T-helper 2 cell treated with Interferon-gamma antibody and Interleukin-4, amounts not matched to agents 100 ng/mL and 5 ng/mL, for 36 hours (primary cell): Measurements from ENCODE around the gene ERBB2. TPM values are rescaled to one million over a fixed set of nuclear protein-coding genes. Genes with fewer than 3 reads are reported as not detected.

Source experiments
- total RNA-seq: library from RNA; stranded (reverse); gene quantifications from 2 replicates; pipeline ENCODE4 v1.2.3, GENCODE V29; 2022

The ERBB2 gene
- total RNA-seq, 1 donor from 2014 or later, result 4.4 TPM

Other genes with a start within 250 kb of the ERBB2 start
- gene MED1, start 248.8 kb upstream of the ERBB2 start, total RNA-seq, result 57.6 and 60.4 TPM in 2 replicates
- 89.9 and 92.3 TPM in 2 replicates for gene CDK12, start 238.6 kb upstream of the ERBB2 start, total RNA-seq
- not detected in 2 replicates for gene NEUROD2, start 92.1 kb upstream of the ERBB2 start, total RNA-seq
- gene PPP1R1B, start 73.1 kb upstream of the ERBB2 start, total RNA-seq, result not detected in 2 replicates
- gene STARD3, start 62.9 kb upstream of the ERBB2 start, total RNA-seq, result 59.3 and 64.4 TPM in 2 replicates
- gene TCAP, start 34.7 kb upstream of the ERBB2 start, total RNA-seq, result 1.7 and 1.9 TPM in 2 replicates
- gene PNMT, start 31.6 kb upstream of the ERBB2 start, total RNA-seq, result not detected in 2 replicates
- 21.6 and 25.5 TPM in 2 replicates for gene PGAP3, start 12.0 kb upstream of the ERBB2 start, total RNA-seq
- gene MIEN1, start 30.5 kb downstream of the ERBB2 start, total RNA-seq, result 43.3 and 45.2 TPM in 2 replicates
- gene GRB7, start 37.9 kb downstream of the ERBB2 start, total RNA-seq, result 0.16 and 0.41 TPM in 2 replicates
- gene IKZF3, start 164.2 kb downstream of the ERBB2 start, total RNA-seq, result 23.1 and 27.0 TPM in 2 replicates
- gene ZPBP2, start 168.1 kb downstream of the ERBB2 start, total RNA-seq, result not detected in 2 replicates
- gene GSDMB, start 218.6 kb downstream of the ERBB2 start, total RNA-seq, result 53.4 and 55.8 TPM in 2 replicates
- 120 and 134 TPM in 2 replicates for gene ORMDL3, start 227.5 kb downstream of the ERBB2 start, total RNA-seq
- gene LRRC3C, start 227.7 kb downstream of the ERBB2 start, total RNA-seq, result not detected in 2 replicates